WERI-Rb-1 (cell line): ENCODE results near the gene NSD2.
"Not testable (repeated sequence)": the region's sequence is repeated elsewhere in the genome, so short reads cannot be mapped to it uniquely, and the experiment has no call there.

Experiments used
- DNase-seq: peaks from one replicate; pipeline ENCODE4 v3.0.0-alpha.2; 2020
- H3K27ac ChIP-seq: fragments of 250-450 bp; sonication (Bioruptor Pico); 2 replicates; pipeline ENCODE4 v1.5.1; 2020; ENCODE audit warnings: mild to moderate bottlenecking, moderate library complexity
- H3K27me3 ChIP-seq: fragments of 250-450 bp; sonication (Bioruptor Pico); 2 replicates; pipeline ENCODE4 v1.5.1; 2021; ENCODE audit warnings: mild to moderate bottlenecking, low read depth, moderate library complexity; ENCODE audit not compliant: insufficient read depth, severe bottlenecking
- H3K36me3 ChIP-seq: fragments of 250-450 bp; sonication (Bioruptor Pico); 2 replicates; pipeline ENCODE4 v1.5.1; 2020; ENCODE audit warnings: mild to moderate bottlenecking, moderate library complexity
- H3K4me3 ChIP-seq: 2 replicates; pipeline ENCODE4 v1.5.1; 2011; ENCODE audit warnings: low read depth, mild to moderate bottlenecking, control low read depth, low read length
- H3K9me3 ChIP-seq: fragments of 250-450 bp; sonication (Bioruptor Pico); 2 replicates; pipeline ENCODE4 v1.5.1; 2021; ENCODE audit warnings: mild to moderate bottlenecking, moderate library complexity; ENCODE audit not compliant: severe bottlenecking
- CTCF ChIP-seq: IDR thresholded peaks from 2 replicates; pipeline ENCODE4 v1.5.1; 2011; ENCODE audit warnings: low read depth, mild to moderate bottlenecking, control low read depth, inconsistent platforms, low read length

NSD2 gene

GRCh38 chr4:2008671-2008920 lies 137.4 kb downstream of the NSD2 start:
- peaks cover 37% of the 10 kb centered on the region for H3K36me3 ChIP-seq
- TF ChIP-seq CTCF: 0 out of 2 replicates have a peak, but pooled peaks have one; percentile 4
- no peak for DNase-seq
- no peaks in the 10 kb centered on the region for H3K9me3 ChIP-seq
- H3K4me3 ChIP-seq: peak overlapping the region; percentile 67
- H3K27ac ChIP-seq: peak overlapping the region; percentile 99
- no peaks in the 10 kb centered on the region for H3K27me3 ChIP-seq

- DNase-seq: peak; percentile 98
- Histone ChIP-seq H3K4me3 (peak within 1 kb of the TSS; percentile 67), H3K27ac (peak within 1 kb of the TSS; percentile 99), H3K36me3 (peaks cover 33% of the 10 kb centered on the region), H3K27me3 (no peaks in the 10 kb centered on the region), H3K9me3 (no peaks in the 10 kb centered on the region)
- peak; percentile 37 for TF ChIP-seq CTCF
Measured at GRCh38 chr4:2008921-2009650, 137.9 kb downstream of the NSD2 start, which contains the start of gene NELFA. Gene NELFA (minus strand): TSS chr4:2008974. CDS start chr4:2008959, 15 bp downstream.

GRCh38 chr4:2009651-2010233 lies 138.5 kb downstream of the NSD2 start:
- Histone ChIP-seq H3K27me3 (no peaks in the 10 kb centered on the region), H3K9me3 (no peaks in the 10 kb centered on the region), H3K36me3 (peaks cover 28% of the 10 kb centered on the region), H3K4me3 (peak overlapping the region; percentile 67), H3K27ac (peak overlapping the region; percentile 99)
- peak; percentile 76 for DNase-seq
- TF ChIP-seq CTCF: peak; percentile 39; the same call in 1 of the 2 replicates

- Histone ChIP-seq H3K27ac (no peak overlapping the region), H3K36me3 (peaks cover 12% of the 10 kb centered on the region), H3K4me3 (no peak overlapping the region), H3K9me3 (no peaks in the 10 kb centered on the region), H3K27me3 (no peaks in the 10 kb centered on the region)
- no peak for DNase-seq
- TF ChIP-seq CTCF: no peak
Measured at GRCh38 chr4:2011583-2011982, 140.4 kb downstream of the NSD2 start.

GRCh38 chr4:2015008-2015407 lies 143.8 kb downstream of the NSD2 start:
- no peaks in the 10 kb centered on the region for H3K36me3 ChIP-seq

GRCh38 chr4:2021358-2022018 lies 150.3 kb downstream of the NSD2 start:
- not testable (repeated sequence) for H3K27me3 ChIP-seq, DNase-seq, H3K36me3 ChIP-seq, H3K4me3 ChIP-seq, H3K9me3 ChIP-seq, H3K27ac ChIP-seq

More at GRCh38 chr4:2015008-2015407, 143.8 kb downstream of the NSD2 start:
- TF ChIP-seq CTCF: no peak
- no peak for DNase-seq
- Histone ChIP-seq H3K4me3 (no peak overlapping the region), H3K27ac (no peak overlapping the region), H3K9me3 (no peaks in the 10 kb centered on the region), H3K27me3 (no peaks in the 10 kb centered on the region)
